Activated CD8-positive, alpha-beta memory T cell treated with anti-CD3 and anti-CD28 coated beads, Interleukin-2, amount 10 ng/mL, durations not matched to agents 7 days and 5 days (primary cell): ENCODE results near the gene MARS2. TPM values are rescaled to one million over a fixed set of nuclear protein-coding genes. Genes with fewer than 3 reads are reported as not detected.
"Not testable (repeated sequence)": the region's sequence is repeated elsewhere in the genome, so short reads cannot be mapped to it uniquely, and the experiment has no call there.

Experiments
- ATAC-seq: fragments of 150-1000 bp; cut with Tn5 transposase; one replicate; pipeline ENCODE4 v1.10.0; 2021; ENCODE audit warnings: moderate library complexity
- CTCF ChIA-PET: fragments of 350-600 bp; sonication (Branson Sonifier 250); formaldehyde crosslinking; loops from one replicate; lab custom pipeline; 2021; ENCODE audit warnings: antibody characterized with exemption; lab: Charles Lee
- DNase-seq: peaks from one replicate; pipeline ENCODE4 v3.0.0-alpha.2; 2020
- H3K27ac Mint-ChIP-seq: one replicate; pipeline ENCODE4 v1.8.0; 2021; ENCODE audit warnings: mild to moderate bottlenecking, mixed read lengths
- H3K27me3 Mint-ChIP-seq: one replicate; pipeline ENCODE4 v1.8.0; 2021; ENCODE audit warnings: mixed read lengths
- H3K36me3 Mint-ChIP-seq: one replicate; pipeline ENCODE4 v1.8.0; 2021; ENCODE audit warnings: mild to moderate bottlenecking, mixed read lengths
- H3K4me1 Mint-ChIP-seq: one replicate; pipeline ENCODE4 v1.8.0; 2021; ENCODE audit warnings: mixed read lengths
- H3K4me3 Mint-ChIP-seq: one replicate; pipeline ENCODE4 v1.8.0; 2021; ENCODE audit warnings: mild to moderate bottlenecking, moderate library complexity, mixed read lengths
- H3K9me3 Mint-ChIP-seq: one replicate; pipeline ENCODE4 v1.8.0; 2022; ENCODE audit warnings: low read depth, mixed read lengths
- total RNA-seq, 2 experiments: library from RNA; stranded (reverse); gene quantifications; one replicate each; pipeline ENCODE4 v1.2.3, GENCODE V29; 2021

The MARS2 gene
- total RNA-seq, 2 experiments from 2014 or later, result 17.8 to 22.0 TPM

- H3K4me3 Mint-ChIP-seq, CTCF ChIA-PET, H3K27me3 Mint-ChIP-seq, DNase-seq, H3K9me3 Mint-ChIP-seq, ATAC-seq, H3K27ac Mint-ChIP-seq: not testable (repeated sequence)
- H3K36me3 Mint-ChIP-seq, result peaks cover 34% of the 10 kb centered on the region
- H3K4me1 Mint-ChIP-seq, result peaks cover 59% of the 10 kb centered on the region
These were observed 4.0 kb downstream of the MARS2 start for GRCh38 chr2:197709140-197709539.

- ATAC-seq (peak; percentile 38), DNase-seq (peak; percentile 56)
- Mint-ChIP-seq H3K36me3 (peaks cover 33% of the 10 kb centered on the region), H3K9me3 (no peaks in the 10 kb centered on the region), H3K4me1 (peaks cover 56% of the 10 kb centered on the region), H3K4me3 (no peak overlapping the region), H3K27ac (no peak overlapping the region), H3K27me3 (no peaks in the 10 kb centered on the region)
- CTCF ChIA-PET, result no interaction called here
These were observed 5.4 kb downstream of the MARS2 start for GRCh38 chr2:197710424-197711042.

GRCh38 chr2:197711578-197711977 lies 6.4 kb downstream of the MARS2 start:
- Mint-ChIP-seq H3K4me1 (peaks cover 54% of the 10 kb centered on the region), H3K36me3 (peaks cover 32% of the 10 kb centered on the region), H3K9me3 (no peaks in the 10 kb centered on the region), H3K27ac (no peak overlapping the region), H3K27me3 (no peaks in the 10 kb centered on the region), H3K4me3 (no peak overlapping the region)
- no peak for ATAC-seq
- CTCF ChIA-PET, result no interaction called here
- DNase-seq, result no peak

- no peak for ATAC-seq
- peaks cover 42% of the 10 kb centered on the region for H3K4me1 Mint-ChIP-seq
- DNase-seq, result no peak
- H3K27ac Mint-ChIP-seq, result no peak overlapping the region
- no peak overlapping the region for H3K4me3 Mint-ChIP-seq
- no peaks in the 10 kb centered on the region for H3K9me3 Mint-ChIP-seq
- H3K36me3 Mint-ChIP-seq, result peaks cover 31% of the 10 kb centered on the region
- no peaks in the 10 kb centered on the region for H3K27me3 Mint-ChIP-seq
- CTCF ChIA-PET, result no interaction called here
These were observed 8.1 kb downstream of the MARS2 start for GRCh38 chr2:197713271-197713670.

GRCh38 chr2:197717863-197718262 lies 12.7 kb downstream of the MARS2 start:
- no peak for ATAC-seq
- no peaks in the 10 kb centered on the region for H3K9me3 Mint-ChIP-seq
- H3K36me3 Mint-ChIP-seq, result peaks cover 4% of the 10 kb centered on the region
- CTCF ChIA-PET, result interaction anchor here (0.7 to 1.3 kb wide), 2 partner anchors 10 to 11 kb away, joined by 3 to 4 read pairs; no protein-coding TSS in a partner anchor
- DNase-seq, result no peak
- no peak overlapping the region for H3K27ac Mint-ChIP-seq
- peaks cover 8% of the 10 kb centered on the region for H3K4me1 Mint-ChIP-seq
- no peak overlapping the region for H3K4me3 Mint-ChIP-seq
- H3K27me3 Mint-ChIP-seq, result no peaks in the 10 kb centered on the region

GRCh38 chr2:197727011-197727410 lies 21.8 kb downstream of the MARS2 start:
- CTCF ChIA-PET, result interaction anchor here (0.7 kb wide), 1 partner anchor 1845 kb away, joined by 3 read pairs; no protein-coding TSS in a partner anchor
- DNase-seq (no peak), ATAC-seq (no peak)
- Mint-ChIP-seq H3K4me3 (no peak overlapping the region), H3K4me1 (no peaks in the 10 kb centered on the region), H3K9me3 (no peaks in the 10 kb centered on the region), H3K27me3 (peaks cover 2% of the 10 kb centered on the region), H3K36me3 (no peaks in the 10 kb centered on the region), H3K27ac (no peak overlapping the region)

GRCh38 chr2:197728555-197729544 lies 23.7 kb downstream of the MARS2 start:
- H3K27me3 Mint-ChIP-seq, H3K4me1 Mint-ChIP-seq, CTCF ChIA-PET, H3K9me3 Mint-ChIP-seq, H3K36me3 Mint-ChIP-seq, ATAC-seq, DNase-seq, H3K4me3 Mint-ChIP-seq, H3K27ac Mint-ChIP-seq: not testable (repeated sequence)

GRCh38 chr2:197740200-197740599 lies 35.0 kb downstream of the MARS2 start:
- ATAC-seq, result no peak
- no peak overlapping the region for H3K4me3 Mint-ChIP-seq
- CTCF ChIA-PET, result no interaction called here

More at GRCh38 chr2:197740200-197740599, 35.0 kb downstream of the MARS2 start:
- Mint-ChIP-seq H3K36me3 (no peaks in the 10 kb centered on the region), H3K27me3 (peaks cover 13% of the 10 kb centered on the region), H3K4me1 (no peaks in the 10 kb centered on the region), H3K9me3 (no peaks in the 10 kb centered on the region), H3K27ac (no peak overlapping the region)
- no peak for DNase-seq

Other genes with a start within 250 kb of the MARS2 start
- 100 to 1,000 TPM; 298 to 427 TPM for gene HSPD1, start 205.5 kb upstream of the MARS2 start, total RNA-seq
- gene HSPE1, start 205.0 kb upstream of the MARS2 start, total RNA-seq, result 100 to 1,000 TPM; 149 to 170 TPM
- 10 to 100 TPM; 18.0 to 24.5 TPM for gene MOB4, start 189.3 kb upstream of the MARS2 start, total RNA-seq
- not detected for gene RFTN2, start 29.8 kb upstream of the MARS2 start, total RNA-seq
- gene BOLL, start 80.0 kb downstream of the MARS2 start, total RNA-seq, result not detected
- gene PLCL1, start 99.2 kb downstream of the MARS2 start, total RNA-seq, result under 1 TPM; 0.20 to 0.26 TPM